Epithelial cell of esophagus (primary cell): ENCODE measurements around the gene HSPB9.

ENCODE experiments used
- DNase-seq: peaks from one replicate; pipeline ENCODE4 v3.0.0; 2010; ENCODE audit warnings: low read depth
- H3K4me3 ChIP-seq: 2 replicates; pipeline ENCODE4 v1.5.1; 2011; ENCODE audit warnings: mild to moderate bottlenecking, low read length, control low read depth
- CTCF ChIP-seq: IDR thresholded peaks from 2 replicates; pipeline ENCODE4 v1.5.1; 2011; ENCODE audit warnings: low read depth, mild to moderate bottlenecking, low read length, control low read depth, inconsistent platforms; ENCODE audit not compliant: insufficient read depth; ENCODE audit errors: missing control alignments

The HSPB9 gene

GRCh38 chr17:42146911-42147607 lies 24.5 kb downstream of the HSPB9 start:
- H3K4me3 ChIP-seq: no peak overlapping the region
- no peak for DNase-seq
- TF ChIP-seq CTCF: no peak

GRCh38 chr17:42153919-42154742 lies 31.5 kb downstream of the HSPB9 start:
- peak overlapping the region; percentile 100 for H3K4me3 ChIP-seq
- DNase-seq: peak; percentile 22
- no peak for TF ChIP-seq CTCF

GRCh38 chr17:42155614-42156045 lies 33.0 kb downstream of the HSPB9 start:
- no peak for TF ChIP-seq CTCF
- no peak for DNase-seq
- peak overlapping the region; percentile 100 for H3K4me3 ChIP-seq

GRCh38 chr17:42159796-42160530 lies 37.4 kb downstream of the HSPB9 start:
- DNase-seq: no peak
- H3K4me3 ChIP-seq: no peak overlapping the region
- TF ChIP-seq CTCF: no peak

GRCh38 chr17:42160531-42160910 lies 37.9 kb downstream of the HSPB9 start:
- no peak for TF ChIP-seq CTCF
- DNase-seq: no peak
- no peak overlapping the region for H3K4me3 ChIP-seq

GRCh38 chr17:42163113-42163512 lies 40.5 kb downstream of the HSPB9 start:
- peak; percentile 20 for TF ChIP-seq CTCF
- H3K4me3 ChIP-seq: no peak overlapping the region
- DNase-seq: no peak
